IMR-90 (cell line): ENCODE results near the gene ACOT7.

ENCODE experiments used
- CEBPB ChIP-seq: IDR thresholded peaks from 2 replicates; pipeline ENCODE4 v1.6.1; 2012; ENCODE audit warnings: low read depth, low read length, improper control_type of control experiment
- CHD1 ChIP-seq: IDR thresholded peaks from 2 replicates; pipeline ENCODE4 v1.6.1; 2012; ENCODE audit warnings: low read depth, low read length, improper control_type of control experiment
- MXI1 ChIP-seq: IDR thresholded peaks from 2 replicates; pipeline ENCODE4 v1.6.1; 2012; ENCODE audit warnings: low read depth, mild to moderate bottlenecking, low read length, moderate library complexity, borderline replicate concordance
- POLR2A ChIP-seq: IDR thresholded peaks from 2 replicates; pipeline ENCODE4 v1.6.1; 2012; ENCODE audit warnings: mild to moderate bottlenecking, low read depth, low read length
- RAD21 ChIP-seq: IDR thresholded peaks from 2 replicates; pipeline ENCODE4 v1.6.1; 2012; ENCODE audit warnings: low read length, improper control_type of control experiment
- TF ChIP-seq, protein P1 (sequence below): conservative IDR thresholded peaks from 2 replicates; pipeline ENCODE4 v1.5.1; 2012; ENCODE audit warnings: mild to moderate bottlenecking, low read depth, low read length, improper control_type of control experiment
- TF ChIP-seq, protein P2 (sequence below): fragments of 150-350 bp; IDR thresholded peaks from 2 replicates; pipeline ENCODE4 v1.6.1; 2017; ENCODE audit warnings: mild to moderate bottlenecking, antibody characterized with exemption, low read length, low read depth

DNA sequence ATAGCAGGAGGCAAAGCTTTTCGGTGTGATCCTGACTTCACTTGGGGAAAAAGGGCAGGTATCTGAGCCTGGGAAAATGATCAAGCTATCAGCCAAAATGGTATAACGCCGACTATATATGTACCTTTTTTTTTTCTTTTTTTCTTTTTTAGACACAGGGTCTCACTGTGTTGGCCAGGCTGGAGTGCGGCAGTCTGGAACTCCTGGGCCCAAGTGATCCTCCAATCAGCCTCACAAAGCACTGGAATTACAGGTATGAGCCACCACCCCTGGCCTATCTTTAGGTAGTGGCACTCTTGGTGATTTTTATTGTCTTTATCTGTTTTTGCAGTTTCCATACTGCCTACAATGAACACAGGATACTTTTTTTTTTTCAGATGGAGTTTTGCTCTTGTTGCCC, 156.5 kb downstream of the ACOT7 start:
- TF ChIP-seq, protein P1, sequence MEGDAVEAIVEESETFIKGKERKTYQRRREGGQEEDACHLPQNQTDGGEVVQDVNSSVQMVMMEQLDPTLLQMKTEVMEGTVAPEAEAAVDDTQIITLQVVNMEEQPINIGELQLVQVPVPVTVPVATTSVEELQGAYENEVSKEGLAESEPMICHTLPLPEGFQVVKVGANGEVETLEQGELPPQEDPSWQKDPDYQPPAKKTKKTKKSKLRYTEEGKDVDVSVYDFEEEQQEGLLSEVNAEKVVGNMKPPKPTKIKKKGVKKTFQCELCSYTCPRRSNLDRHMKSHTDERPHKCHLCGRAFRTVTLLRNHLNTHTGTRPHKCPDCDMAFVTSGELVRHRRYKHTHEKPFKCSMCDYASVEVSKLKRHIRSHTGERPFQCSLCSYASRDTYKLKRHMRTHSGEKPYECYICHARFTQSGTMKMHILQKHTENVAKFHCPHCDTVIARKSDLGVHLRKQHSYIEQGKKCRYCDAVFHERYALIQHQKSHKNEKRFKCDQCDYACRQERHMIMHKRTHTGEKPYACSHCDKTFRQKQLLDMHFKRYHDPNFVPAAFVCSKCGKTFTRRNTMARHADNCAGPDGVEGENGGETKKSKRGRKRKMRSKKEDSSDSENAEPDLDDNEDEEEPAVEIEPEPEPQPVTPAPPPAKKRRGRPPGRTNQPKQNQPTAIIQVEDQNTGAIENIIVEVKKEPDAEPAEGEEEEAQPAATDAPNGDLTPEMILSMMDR = no peak
- TF ChIP-seq MXI1 (no peak), POLR2A (no peak), CEBPB (no peak), RAD21 (no peak), CHD1 (no peak)
- TF ChIP-seq, protein P2, sequence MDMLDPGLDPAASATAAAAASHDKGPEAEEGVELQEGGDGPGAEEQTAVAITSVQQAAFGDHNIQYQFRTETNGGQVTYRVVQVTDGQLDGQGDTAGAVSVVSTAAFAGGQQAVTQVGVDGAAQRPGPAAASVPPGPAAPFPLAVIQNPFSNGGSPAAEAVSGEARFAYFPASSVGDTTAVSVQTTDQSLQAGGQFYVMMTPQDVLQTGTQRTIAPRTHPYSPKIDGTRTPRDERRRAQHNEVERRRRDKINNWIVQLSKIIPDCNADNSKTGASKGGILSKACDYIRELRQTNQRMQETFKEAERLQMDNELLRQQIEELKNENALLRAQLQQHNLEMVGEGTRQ = no peak
